Endothelial cell of umbilical vein (primary cell): Measurements from ENCODE around the gene GABBR2. TPM values are rescaled to one million over a fixed set of nuclear protein-coding genes. Genes with fewer than 3 reads are reported as not detected.

Source experiments
- BruUV-seq: library from RNA; stranded (reverse); fragments of 400-500 nt; replicated peaks from 2 replicates; lab custom pipeline; 2021; lab: Mats Ljungman, UMichigan
- CTCF ChIA-PET: fragments of 300-600, 350-600 bp; sonication (Branson Sonifier 250); formaldehyde crosslinking; loops from one replicate; lab custom pipeline; 2021; ENCODE audit warnings: antibody characterized with exemption, inconsistent platforms; lab: Charles Lee
- POLR2A ChIA-PET: fragments of 300-600, 350-600 bp; sonication (Branson Sonifier 250); formaldehyde crosslinking; loops from one replicate; lab custom pipeline; 2021; ENCODE audit warnings: antibody characterized with exemption, inconsistent platforms; lab: Charles Lee
- DNase-seq: peaks from one replicate; pipeline ENCODE4 v3.0.0-alpha.2; 2011; ENCODE audit warnings: low read depth, low spot score
- FAIRE-seq: peaks from 2 replicates; lab custom pipeline; 2011; peaks lifted over from hg19 to GRCh38; lab: Jason Lieb, UNC
- H2AFZ ChIP-seq: 2 replicates; pipeline ENCODE4 v1.6.0; 2012; ENCODE audit warnings: low read depth, low read length, control low read depth, inconsistent platforms
- H3K27ac ChIP-seq: 2 replicates; pipeline ENCODE4 v1.5.1; 2011; ENCODE audit warnings: low read depth, mild to moderate bottlenecking, control low read depth, low read length, moderate library complexity; ENCODE audit not compliant: insufficient read depth
- H3K27me3 ChIP-seq, 2 experiments: 2 replicates each; pipeline versions ENCODE4 v1.6.0 to v1.6.1; 2011; ENCODE audit warnings: low read length in 2 of 2, mixed read lengths in 1 of 2; ENCODE audit not compliant: control insufficient read depth in 2 of 2, insufficient read depth in 2 of 2
- H3K36me3 ChIP-seq, 2 experiments: 2 replicates in 1 of 2; 3 replicates in 1 of 2; pipeline ENCODE4 v1.5.1; 2011; ENCODE audit warnings: low read length in 2 of 2, mild to moderate bottlenecking in 1 of 2, moderate library complexity in 1 of 2; ENCODE audit not compliant: control insufficient read depth in 2 of 2, insufficient read depth in 2 of 2; ENCODE audit errors: extremely low read depth in 1 of 2
- H3K4me1 ChIP-seq: 3 replicates; pipeline ENCODE4 v1.5.1; 2011; ENCODE audit warnings: mild to moderate bottlenecking, low read length; ENCODE audit not compliant: control insufficient read depth, insufficient read depth; ENCODE audit errors: extremely low read depth
- H3K4me2 ChIP-seq: 2 replicates; pipeline ENCODE4 v1.6.1; 2011; ENCODE audit warnings: low read length, control low read depth, mixed read lengths; ENCODE audit not compliant: insufficient read depth
- H3K4me3 ChIP-seq, 3 experiments: fragments of 200-600 bp in 1 of 3; sonication (generic), shearing (Covaris generic) in 1 of 3; replicated peaks in 1 of 3; 2 replicates each; pipeline ENCODE4 v1.5.1; 2011 to 2016; ENCODE audit warnings: control low read depth in 3 of 3, low read length in 3 of 3, mild to moderate bottlenecking in 2 of 3, inconsistent platforms in 1 of 3, low read depth in 1 of 3, moderate library complexity in 1 of 3; ENCODE audit not compliant: insufficient read depth in 1 of 3
- H3K79me2 ChIP-seq: 2 replicates; pipeline ENCODE4 v1.6.0; 2012; ENCODE audit warnings: low read length, inconsistent platforms; ENCODE audit not compliant: control insufficient read depth, insufficient read depth
- H3K9ac ChIP-seq: replicated peaks from 2 replicates; pipeline ENCODE3; 2011; ENCODE audit warnings: low read length, control low read depth; ENCODE audit not compliant: insufficient read depth; ENCODE audit errors: extremely low read depth
- H3K9me1 ChIP-seq: replicated peaks from 3 replicates; pipeline ENCODE4 v1.6.0; 2011; ENCODE audit warnings: mild to moderate bottlenecking, low read length; ENCODE audit not compliant: control insufficient read depth, insufficient read depth; ENCODE audit errors: extremely low read depth
- H3K9me3 ChIP-seq: replicated peaks from 2 replicates; pipeline ENCODE4 v1.5.1; 2012; ENCODE audit warnings: low read length, inconsistent platforms; ENCODE audit not compliant: control insufficient read depth, insufficient read depth
- H4K20me1 ChIP-seq: replicated peaks from 2 replicates; pipeline ENCODE3; 2011; ENCODE audit warnings: mild to moderate bottlenecking, low read length; ENCODE audit not compliant: control insufficient read depth, insufficient read depth; ENCODE audit errors: extremely low read depth
- EZH2 ChIP-seq: IDR thresholded peaks from 2 replicates; pipeline ENCODE4 v1.6.1; 2012; ENCODE audit warnings: borderline replicate concordance, low read depth, mild to moderate bottlenecking, moderate library complexity, low read length, inconsistent platforms; ENCODE audit not compliant: severe bottlenecking
- FOS ChIP-seq: IDR thresholded peaks from 2 replicates; pipeline ENCODE4 v1.6.1; 2011; ENCODE audit warnings: mild to moderate bottlenecking, low read length, moderate library complexity, borderline replicate concordance; ENCODE audit not compliant: insufficient read depth
- GATA2 ChIP-seq: IDR thresholded peaks from 2 replicates; pipeline ENCODE4 v1.7.0; 2011; ENCODE audit warnings: low read depth, mild to moderate bottlenecking, moderate library complexity, mixed read lengths, low read length; ENCODE audit not compliant: insufficient read length, insufficient read depth
- JUN ChIP-seq: IDR thresholded peaks from 2 replicates; pipeline ENCODE4 v1.6.1; 2011; ENCODE audit warnings: borderline replicate concordance, low read depth; ENCODE audit not compliant: insufficient read length, insufficient read depth
- MYC ChIP-seq: IDR thresholded peaks from one replicate; pipeline ENCODE4 v1.6.1; 2011; ENCODE audit warnings: mild to moderate bottlenecking, low read depth, low read length
- POLR2A ChIP-seq: IDR thresholded peaks from 2 replicates; pipeline ENCODE4 v1.6.1; 2012; ENCODE audit warnings: low read depth, mild to moderate bottlenecking, control low read depth, low read length
- POLR2AphosphoS5 ChIP-seq: IDR thresholded peaks from 2 replicates; pipeline ENCODE4 v1.6.1; 2012; ENCODE audit warnings: low read depth, mild to moderate bottlenecking, control low read depth, low read length, moderate library complexity; ENCODE audit not compliant: insufficient read depth
- dilution Hi-C: fragments of 300-500 bp; cut with MboI; formaldehyde crosslinking; loops from one replicate; pipeline ENCODE4 v1.15.0; 2019; ENCODE audit warnings: low sequenced_read_pairs; ENCODE audit not compliant: extremely low pct_ligation_motif_present
- intact Hi-C: fragments of 100-400 bp; cut with micrococcal nuclease; formaldehyde crosslinking; loops from one replicate; pipeline ENCODE4 v1.10.0; 2022
- polyA plus RNA-seq, 4 experiments: library from polyadenylated mRNA; depleted of rRNA in 3 of 4; stranded (reverse) in 3 of 4; unstranded in 1 of 4; fragments of >200 nt; gene quantifications; 2 replicates each; pipeline versions ENCODE4 v1.2.1 to v1.2.3, GENCODE V29; 2011 to 2012; ENCODE audit warnings: missing spikeins in 1 of 4
- total RNA-seq: library from RNA; stranded (reverse); gene quantifications from 2 replicates; pipeline ENCODE4 v1.2.3, GENCODE V29; 2021
- TF ChIP-seq, protein P1 (sequence below), 2 donors: IDR thresholded peaks; 1 replicate in 1 of 2; 2 replicates in 1 of 2; pipeline ENCODE4 v1.5.1; 2011; ENCODE audit warnings: low read length in 2 of 2, mild to moderate bottlenecking in 2 of 2, moderate library complexity in 2 of 2, control low read depth in 1 of 2, inconsistent platforms in 1 of 2, low read depth in 1 of 2; ENCODE audit not compliant: insufficient read depth in 1 of 2; ENCODE audit errors: extremely low read depth in 1 of 2
- TF ChIP-seq, protein P2 (sequence below): IDR thresholded peaks from 2 replicates; pipeline ENCODE4 v1.6.1; 2011; ENCODE audit not compliant: insufficient read depth, insufficient read length

GABBR2 gene
- total and polyA plus RNA-seq, 2 donors (not counting 3 experiments of a cell fraction or from before 2014, with no cell fraction given), result 1.1 to 9.2 TPM

DNA sequence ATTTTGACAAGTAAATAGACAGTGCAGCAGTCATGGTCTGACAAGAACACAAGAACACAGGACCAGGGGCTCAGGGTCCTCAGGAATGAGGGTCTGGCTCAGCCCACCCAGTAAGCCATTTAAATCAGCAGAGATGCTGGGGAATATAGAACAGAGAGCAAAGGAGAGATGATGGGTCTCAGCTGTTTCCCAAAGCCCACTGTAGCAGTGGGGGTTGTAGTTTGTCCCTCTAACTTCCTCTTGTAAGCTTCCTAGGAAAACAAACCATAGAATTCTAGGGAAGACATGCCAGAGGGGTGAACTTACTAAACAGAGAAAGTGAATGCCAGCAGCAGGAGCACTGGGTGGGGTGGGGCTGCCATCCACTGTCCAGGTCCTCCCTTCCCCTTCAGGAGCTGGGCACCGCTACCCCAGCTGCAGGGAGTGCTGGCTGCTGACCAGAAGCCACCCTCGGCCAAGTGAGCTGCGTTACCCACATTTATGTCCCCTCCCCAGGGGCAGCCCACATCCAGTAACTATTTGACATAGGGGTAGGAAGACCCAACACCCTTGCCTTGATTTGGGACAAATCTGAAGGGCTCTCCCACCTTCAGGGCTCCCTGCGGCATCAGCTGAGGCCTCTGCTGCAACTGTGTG lies 41.6 kb downstream of the GABBR2 start:
- no peaks in the 10 kb centered on the region for H3K27me3 ChIP-seq
- intact Hi-C loops (no loop called here), dilution Hi-C loops (no loop called here)
- no peaks in the 10 kb centered on the region for H3K4me1 ChIP-seq
- H3K9ac ChIP-seq, result no peak overlapping the region
- no peak overlapping the region for H3K4me3 ChIP-seq
- no peaks in the 10 kb centered on the region for H3K9me1 ChIP-seq
- DNase-seq, result no peak
- ChIA-PET POLR2A (no interaction called here), CTCF (interaction anchor here (1.4 kb wide), 1 partner anchor 11 kb away, joined by 3 read pairs; no protein-coding TSS in a partner anchor)
- H3K36me3 ChIP-seq, result no peaks in the 10 kb centered on the region
- no peaks in the 10 kb centered on the region for H3K9me3 ChIP-seq
- TF ChIP-seq, protein P1, sequence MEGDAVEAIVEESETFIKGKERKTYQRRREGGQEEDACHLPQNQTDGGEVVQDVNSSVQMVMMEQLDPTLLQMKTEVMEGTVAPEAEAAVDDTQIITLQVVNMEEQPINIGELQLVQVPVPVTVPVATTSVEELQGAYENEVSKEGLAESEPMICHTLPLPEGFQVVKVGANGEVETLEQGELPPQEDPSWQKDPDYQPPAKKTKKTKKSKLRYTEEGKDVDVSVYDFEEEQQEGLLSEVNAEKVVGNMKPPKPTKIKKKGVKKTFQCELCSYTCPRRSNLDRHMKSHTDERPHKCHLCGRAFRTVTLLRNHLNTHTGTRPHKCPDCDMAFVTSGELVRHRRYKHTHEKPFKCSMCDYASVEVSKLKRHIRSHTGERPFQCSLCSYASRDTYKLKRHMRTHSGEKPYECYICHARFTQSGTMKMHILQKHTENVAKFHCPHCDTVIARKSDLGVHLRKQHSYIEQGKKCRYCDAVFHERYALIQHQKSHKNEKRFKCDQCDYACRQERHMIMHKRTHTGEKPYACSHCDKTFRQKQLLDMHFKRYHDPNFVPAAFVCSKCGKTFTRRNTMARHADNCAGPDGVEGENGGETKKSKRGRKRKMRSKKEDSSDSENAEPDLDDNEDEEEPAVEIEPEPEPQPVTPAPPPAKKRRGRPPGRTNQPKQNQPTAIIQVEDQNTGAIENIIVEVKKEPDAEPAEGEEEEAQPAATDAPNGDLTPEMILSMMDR (IDR thresholded peaks at IDR 0.05; ENCODE audit: extremely low read depth in 1 of 2, insufficient read depth in 1 of 2, low read depth in 1 of 2, low read length in 2 of 2), result no peak
- no peak for TF ChIP-seq GATA2
- TF ChIP-seq FOS, result no peak
- no peak for TF ChIP-seq POLR2AphosphoS5
- no peak for TF ChIP-seq POLR2A
- no peak for TF ChIP-seq JUN
- TF ChIP-seq EZH2, result no peak
- TF ChIP-seq MYC, result no peak
- TF ChIP-seq, protein P2, sequence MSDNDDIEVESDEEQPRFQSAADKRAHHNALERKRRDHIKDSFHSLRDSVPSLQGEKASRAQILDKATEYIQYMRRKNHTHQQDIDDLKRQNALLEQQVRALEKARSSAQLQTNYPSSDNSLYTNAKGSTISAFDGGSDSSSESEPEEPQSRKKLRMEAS, result no peak
- peaks cover 2% of the 10 kb centered on the region for H3K79me2 ChIP-seq
- H2AFZ ChIP-seq, result no peak overlapping the region
- no peak for FAIRE-seq
- no TSS peak for BruUV-seq
- H4K20me1 ChIP-seq, result no peaks in the 10 kb centered on the region
- H3K4me2 ChIP-seq, result no peak overlapping the region
- no peak overlapping the region for H3K27ac ChIP-seq
